ENCODE data around the gene GJA10. TPM values are rescaled to one million over a fixed set of nuclear protein-coding genes. Genes with fewer than 3 reads are reported as not detected.

Gene GJA10
- total RNA-seq, 1 donor from 2014 or later = not detected

DNA sequence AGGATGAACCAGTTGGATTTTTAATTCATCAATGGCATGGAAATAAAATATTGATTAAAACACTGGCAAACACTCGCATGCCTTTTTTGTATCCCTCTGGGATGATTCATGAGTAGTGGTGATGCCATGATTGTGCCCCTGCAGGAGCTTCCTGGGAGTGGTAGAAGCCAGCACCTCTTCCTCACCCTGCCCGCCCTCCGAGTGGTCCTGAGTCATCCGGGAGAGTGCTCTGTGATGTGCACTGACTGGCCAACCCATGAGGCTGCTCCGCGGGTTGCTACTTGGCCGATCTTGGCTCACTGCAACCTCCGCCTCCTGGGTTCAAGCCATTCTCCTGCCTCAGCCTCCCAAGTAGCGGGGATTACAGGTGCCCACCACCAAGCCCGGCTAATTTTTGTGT is 27.4 kb downstream of the GJA10 start:
- H3K4me3 Mint-ChIP-seq = no peak overlapping the region
- no peaks in the 10 kb centered on the region for H3K27me3 Mint-ChIP-seq (ENCODE audit: low read depth)
- no peak overlapping the region for H3K27ac Mint-ChIP-seq (ENCODE audit: unreplicated experiment)

DNA sequence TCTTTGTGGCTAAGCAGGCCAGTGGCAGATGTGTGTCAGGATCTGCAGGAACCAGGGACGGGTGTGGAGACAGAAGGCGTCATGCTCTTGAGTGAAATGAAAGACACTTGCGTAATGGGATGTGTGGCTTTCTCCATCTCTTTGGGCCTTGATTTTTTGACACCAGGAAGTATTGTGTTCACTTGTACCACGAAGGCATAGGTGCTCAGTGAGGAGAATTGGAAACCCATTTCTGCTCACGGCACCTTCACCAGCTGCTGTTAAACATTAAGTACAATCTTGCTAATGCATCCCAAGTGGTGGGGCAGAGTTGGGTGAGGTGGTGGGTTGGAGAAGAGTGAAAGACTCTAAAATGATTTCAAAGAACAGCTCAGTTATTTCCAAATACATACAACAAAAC is 30.0 kb downstream of the GJA10 start:
- no peak overlapping the region for H3K27ac Mint-ChIP-seq (ENCODE audit: unreplicated experiment)
- no peaks in the 10 kb centered on the region for H3K9me3 Mint-ChIP-seq
- DNase-seq (ENCODE audit: low read depth, low spot score) = no peak
- H3K36me3 Mint-ChIP-seq (ENCODE audit: low read depth) = peaks cover 3% of the 10 kb centered on the region
- peaks cover 24% of the 10 kb centered on the region for H3K4me1 Mint-ChIP-seq
- TF ChIP-seq, protein P1, sequence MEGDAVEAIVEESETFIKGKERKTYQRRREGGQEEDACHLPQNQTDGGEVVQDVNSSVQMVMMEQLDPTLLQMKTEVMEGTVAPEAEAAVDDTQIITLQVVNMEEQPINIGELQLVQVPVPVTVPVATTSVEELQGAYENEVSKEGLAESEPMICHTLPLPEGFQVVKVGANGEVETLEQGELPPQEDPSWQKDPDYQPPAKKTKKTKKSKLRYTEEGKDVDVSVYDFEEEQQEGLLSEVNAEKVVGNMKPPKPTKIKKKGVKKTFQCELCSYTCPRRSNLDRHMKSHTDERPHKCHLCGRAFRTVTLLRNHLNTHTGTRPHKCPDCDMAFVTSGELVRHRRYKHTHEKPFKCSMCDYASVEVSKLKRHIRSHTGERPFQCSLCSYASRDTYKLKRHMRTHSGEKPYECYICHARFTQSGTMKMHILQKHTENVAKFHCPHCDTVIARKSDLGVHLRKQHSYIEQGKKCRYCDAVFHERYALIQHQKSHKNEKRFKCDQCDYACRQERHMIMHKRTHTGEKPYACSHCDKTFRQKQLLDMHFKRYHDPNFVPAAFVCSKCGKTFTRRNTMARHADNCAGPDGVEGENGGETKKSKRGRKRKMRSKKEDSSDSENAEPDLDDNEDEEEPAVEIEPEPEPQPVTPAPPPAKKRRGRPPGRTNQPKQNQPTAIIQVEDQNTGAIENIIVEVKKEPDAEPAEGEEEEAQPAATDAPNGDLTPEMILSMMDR (conservative IDR thresholded peaks at IDR 0.05) = no peak
- no peaks in the 10 kb centered on the region for H3K27me3 Mint-ChIP-seq (ENCODE audit: low read depth)
- H3K4me3 Mint-ChIP-seq = no peak overlapping the region

More for the DNA sequence above, 27.4 kb downstream of the GJA10 start:
- TF ChIP-seq, protein P1 (conservative IDR thresholded peaks at IDR 0.05) = no peak
- Mint-ChIP-seq H3K9me3 (peaks cover 5% of the 10 kb centered on the region), H3K36me3 (ENCODE audit: low read depth) (peaks cover 3% of the 10 kb centered on the region), H3K4me1 (peaks cover 1% of the 10 kb centered on the region)
- no peak for DNase-seq (ENCODE audit: low read depth, low spot score)

DNA sequence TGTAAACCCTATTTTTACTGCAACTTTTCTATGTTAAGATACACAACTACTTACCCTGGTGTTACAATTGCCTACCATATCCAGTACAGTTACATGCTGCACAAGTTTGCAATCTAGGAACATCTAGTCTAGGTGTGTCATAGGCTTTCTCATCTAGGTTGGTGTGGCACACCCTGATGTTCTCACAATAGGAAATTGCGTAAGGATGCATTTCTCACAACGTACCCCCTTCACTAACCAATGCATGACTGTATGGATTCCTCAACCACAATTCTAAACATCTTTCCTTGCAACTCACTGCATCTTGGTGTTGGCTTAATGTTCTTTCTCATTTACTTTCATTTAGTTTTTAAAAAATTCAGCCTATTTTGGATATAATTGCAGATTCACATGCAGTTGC is 31.6 kb downstream of the GJA10 start:
- Mint-ChIP-seq H3K4me1 (peaks cover 24% of the 10 kb centered on the region), H3K36me3 (ENCODE audit: low read depth) (peaks cover 3% of the 10 kb centered on the region), H3K27me3 (ENCODE audit: low read depth) (no peaks in the 10 kb centered on the region), H3K27ac (ENCODE audit: unreplicated experiment) (no peak overlapping the region), H3K4me3 (no peak overlapping the region), H3K9me3 (no peaks in the 10 kb centered on the region)
- TF ChIP-seq, protein P1 (conservative IDR thresholded peaks at IDR 0.05) = no peak
- no peak for DNase-seq (ENCODE audit: low read depth, low spot score)

DNA sequence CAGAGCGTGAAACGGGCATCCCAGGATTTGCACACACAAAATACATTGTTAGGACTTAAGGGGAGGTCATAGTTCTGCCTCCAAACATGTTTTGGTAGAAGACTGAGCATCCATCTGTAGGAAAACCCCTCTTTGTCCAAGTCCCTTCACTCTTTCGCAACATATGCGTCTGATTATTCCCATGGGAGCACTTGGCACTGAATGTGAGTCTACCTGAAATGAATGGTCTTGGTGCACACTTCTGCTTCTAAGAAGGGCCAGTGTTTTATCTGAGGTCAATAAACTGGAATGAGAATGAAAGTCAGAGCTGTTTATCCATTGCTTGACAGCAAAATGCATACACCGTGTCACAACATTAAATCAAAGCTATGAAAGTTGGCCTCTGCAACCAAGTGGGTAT is 33.0 kb downstream of the GJA10 start:
- Mint-ChIP-seq H3K4me3 (no peak overlapping the region), H3K4me1 (peaks cover 24% of the 10 kb centered on the region), H3K36me3 (ENCODE audit: low read depth) (peaks cover 7% of the 10 kb centered on the region), H3K27ac (ENCODE audit: unreplicated experiment) (no peak overlapping the region), H3K9me3 (no peaks in the 10 kb centered on the region), H3K27me3 (ENCODE audit: low read depth) (no peaks in the 10 kb centered on the region)
- DNase-seq (ENCODE audit: low read depth, low spot score) = no peak
- TF ChIP-seq, protein P1 (conservative IDR thresholded peaks at IDR 0.05) = no peak

DNA sequence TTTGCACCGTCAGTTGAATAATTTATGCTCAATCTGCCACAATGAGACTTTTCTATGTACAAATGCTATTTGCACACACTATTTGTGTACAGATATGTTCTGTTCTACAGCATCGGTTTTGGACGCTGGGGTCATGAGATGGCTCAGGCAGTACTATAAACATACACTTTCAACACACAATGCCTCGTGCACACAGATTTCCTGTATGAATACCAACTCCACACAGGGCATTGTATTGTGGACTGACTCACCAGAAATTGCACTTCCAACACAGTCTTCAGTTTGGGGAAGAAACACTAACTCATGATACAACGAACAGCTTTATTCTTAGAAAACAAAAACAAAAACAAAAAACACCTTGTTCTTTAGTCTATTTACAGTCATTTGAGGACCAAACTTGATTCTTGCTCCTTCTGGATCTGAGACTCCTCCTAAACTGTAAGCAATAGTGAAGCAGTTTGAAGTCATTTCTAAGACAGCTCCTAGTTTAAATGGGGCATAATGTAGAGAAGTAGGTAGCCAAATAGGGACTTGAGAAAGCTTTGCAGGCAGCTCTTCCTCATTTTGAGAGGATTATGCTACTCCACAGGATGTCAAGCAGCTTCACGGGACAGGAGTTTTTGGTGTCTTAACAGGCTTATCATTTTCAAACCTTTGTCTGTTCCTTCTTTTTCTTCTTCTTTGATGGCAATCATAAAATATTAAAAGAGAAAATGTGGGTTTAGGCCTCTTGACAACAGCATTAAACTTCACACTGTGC is 33.7 kb downstream of the GJA10 start:
- no peak overlapping the region for H3K27ac Mint-ChIP-seq (ENCODE audit: unreplicated experiment)
- peaks cover 7% of the 10 kb centered on the region for H3K36me3 Mint-ChIP-seq (ENCODE audit: low read depth)
- H3K27me3 Mint-ChIP-seq (ENCODE audit: low read depth) = no peaks in the 10 kb centered on the region
- H3K9me3 Mint-ChIP-seq = no peaks in the 10 kb centered on the region
- TF ChIP-seq, protein P1 (conservative IDR thresholded peaks at IDR 0.05) = no peak
- no peak overlapping the region for H3K4me3 Mint-ChIP-seq
- no peak for DNase-seq (ENCODE audit: low read depth, low spot score)
- peaks cover 24% of the 10 kb centered on the region for H3K4me1 Mint-ChIP-seq
